Measurements from ENCODE around the gene NRG3.
"Not testable (repeated sequence)": the region's sequence is repeated elsewhere in the genome, so short reads cannot be mapped to it uniquely, and the experiment has no call there.

- TF ChIP-seq CTCF (conservative IDR thresholded peaks at IDR 0.05; ENCODE audit: low read length); EZH2phosphoT487 (IDR thresholded peaks at IDR 0.05; ENCODE audit: borderline replicate concordance, low read depth, low read length): not testable (repeated sequence)
Measured at GRCh38 chr10:82349590-82349989, 474.6 kb downstream of the NRG3 start.
